ENCODE data around the gene SGIP1. TPM values are rescaled to one million over a fixed set of nuclear protein-coding genes. Genes with fewer than 3 reads are reported as not detected.
"Not testable (repeated sequence)": the region's sequence is repeated elsewhere in the genome, so short reads cannot be mapped to it uniquely, and the experiment has no call there.

Gene SGIP1
- polyA plus RNA-seq, 1 experiment, result 110 TPM

- no peaks in the 10 kb centered on the region for H3K9me3 ChIP-seq (ENCODE audit: control insufficient read depth, insufficient read depth, low read length)
- no peak overlapping the region for H3K4me3 ChIP-seq (ENCODE audit: low read depth, low read length)
- no peak overlapping the region for H3K27ac ChIP-seq (ENCODE audit: low read depth, low read length)
- ChIA-PET POLR2A (no interaction called here), CTCF (no interaction called here)
- no peaks in the 10 kb centered on the region for H3K27me3 ChIP-seq (ENCODE audit: control insufficient read depth, insufficient read depth, low read length)
- no peak for DNase-seq (ENCODE audit: low read depth, low spot score)
- no peak for TF ChIP-seq CTCF (IDR thresholded peaks at IDR 0.05; ENCODE audit: low read depth, low read length)
Measured at GRCh38 chr1:66589326-66589725, 55.4 kb downstream of the SGIP1 start.

- H3K9me3 ChIP-seq (ENCODE audit: control insufficient read depth, insufficient read depth, low read length); H3K4me3 ChIP-seq (ENCODE audit: low read depth, low read length); H3K27ac ChIP-seq (ENCODE audit: low read depth, low read length); H3K27me3 ChIP-seq (ENCODE audit: control insufficient read depth, insufficient read depth, low read length); DNase-seq (ENCODE audit: low read depth, low spot score); CTCF ChIA-PET: not testable (repeated sequence)
- POLR2A ChIA-PET, result interaction anchor here (0.7 kb wide), 1 partner anchor 71 kb away, joined by 10 read pairs; no protein-coding TSS in a partner anchor
Measured at GRCh38 chr1:66592106-66592507, 58.2 kb downstream of the SGIP1 start.

GRCh38 chr1:66596191-66596590 lies 62.2 kb downstream of the SGIP1 start:
- POLR2A ChIA-PET, result no interaction called here
- no peaks in the 10 kb centered on the region for H3K9me3 ChIP-seq (ENCODE audit: control insufficient read depth, insufficient read depth, low read length)
- H3K27me3 ChIP-seq (ENCODE audit: control insufficient read depth, insufficient read depth, low read length), result no peaks in the 10 kb centered on the region
- DNase-seq (ENCODE audit: low read depth, low spot score), result no peak
- H3K4me3 ChIP-seq (ENCODE audit: low read depth, low read length), result no peak overlapping the region
- TF ChIP-seq CTCF (IDR thresholded peaks at IDR 0.05; ENCODE audit: low read depth, low read length), result no peak
- H3K27ac ChIP-seq (ENCODE audit: low read depth, low read length), result no peak overlapping the region
- CTCF ChIA-PET, result no interaction called here

- Histone ChIP-seq H3K27me3 (ENCODE audit: control insufficient read depth, insufficient read depth, low read length) (no peaks in the 10 kb centered on the region), H3K9me3 (ENCODE audit: control insufficient read depth, insufficient read depth, low read length) (no peaks in the 10 kb centered on the region), H3K27ac (ENCODE audit: low read depth, low read length) (no peak overlapping the region), H3K4me3 (ENCODE audit: low read depth, low read length) (no peak overlapping the region)
- TF ChIP-seq CTCF (IDR thresholded peaks at IDR 0.05; ENCODE audit: low read depth, low read length), result no peak
- POLR2A ChIA-PET, result no interaction called here
- no peak for DNase-seq (ENCODE audit: low read depth, low spot score)
- CTCF ChIA-PET, result no interaction called here
Measured at GRCh38 chr1:66597500-66597899, 63.5 kb downstream of the SGIP1 start.

- POLR2A ChIA-PET, result no interaction called here
- Histone ChIP-seq H3K4me3 (ENCODE audit: low read depth, low read length) (no peak overlapping the region), H3K27ac (ENCODE audit: low read depth, low read length) (no peak overlapping the region), H3K9me3 (ENCODE audit: control insufficient read depth, insufficient read depth, low read length) (no peaks in the 10 kb centered on the region), H3K27me3 (ENCODE audit: control insufficient read depth, insufficient read depth, low read length) (no peaks in the 10 kb centered on the region)
- DNase-seq (ENCODE audit: low read depth, low spot score), result peak; percentile 59
- CTCF ChIA-PET, result no interaction called here
- no peak for TF ChIP-seq CTCF (IDR thresholded peaks at IDR 0.05; ENCODE audit: low read depth, low read length)
Measured at GRCh38 chr1:66598670-66599069, 64.7 kb downstream of the SGIP1 start.

GRCh38 chr1:66599346-66599745 lies 65.4 kb downstream of the SGIP1 start:
- DNase-seq (ENCODE audit: low read depth, low spot score), result no peak
- no peaks in the 10 kb centered on the region for H3K27me3 ChIP-seq (ENCODE audit: control insufficient read depth, insufficient read depth, low read length)
- H3K4me3 ChIP-seq (ENCODE audit: low read depth, low read length), result no peak overlapping the region
- no peaks in the 10 kb centered on the region for H3K9me3 ChIP-seq (ENCODE audit: control insufficient read depth, insufficient read depth, low read length)
- no peak for TF ChIP-seq CTCF (IDR thresholded peaks at IDR 0.05; ENCODE audit: low read depth, low read length)
- ChIA-PET POLR2A (no interaction called here), CTCF (no interaction called here)
- no peak overlapping the region for H3K27ac ChIP-seq (ENCODE audit: low read depth, low read length)

Data from AG04450 (cell line).